IMR-90 (cell line): ENCODE data around the gene CLDN24. TPM values are rescaled to one million over a fixed set of nuclear protein-coding genes. Genes with fewer than 3 reads are reported as not detected.

ENCODE experiments used
- ATAC-seq: fragments of 200-7000 bp; cut with Tn5 transposase; 2 replicates; pipeline ENCODE4 v1.9.1; 2020; ENCODE audit warnings: low read depth, mild to moderate bottlenecking, moderate library complexity
- BruUV-seq: library from RNA; stranded (reverse); fragments of 400-500 nt; replicated peaks from 2 replicates; lab custom pipeline; 2021; lab: Mats Ljungman, UMichigan
- CTCF ChIA-PET: fragments of 300-600 bp; formaldehyde crosslinking; extraction: SDS; loops from one replicate; lab custom pipeline; 2021; ENCODE audit warnings: antibody characterized with exemption; lab: Yijun Ruan, JAX
- POLR2A ChIA-PET: fragments of 300-600 bp; sonication (Branson Sonifier 250); formaldehyde crosslinking; loops from one replicate; lab custom pipeline; 2022; ENCODE audit warnings: antibody characterized with exemption; ENCODE audit not compliant: unreplicated experiment; lab: Charles Lee
- DNase-seq: peaks from one replicate; pipeline ENCODE4 v3.0.0; 2013
- H2AFZ ChIP-seq: replicated peaks from 2 replicates; pipeline ENCODE3; 2013; ENCODE audit warnings: low read length, mild to moderate bottlenecking; ENCODE audit not compliant: poor library complexity
- H2AK5ac ChIP-seq: 2 replicates; pipeline ENCODE4 v1.6.1; 2013; ENCODE audit warnings: low read depth, low read length, inconsistent platforms
- H2AK9ac ChIP-seq: replicated peaks from 2 replicates; pipeline ENCODE3; 2013; ENCODE audit warnings: mild to moderate bottlenecking, low read depth, low read length, moderate library complexity; ENCODE audit not compliant: poor library complexity
- H2BK120ac ChIP-seq: 2 replicates; pipeline ENCODE4 v1.6.1; 2013; ENCODE audit warnings: low read depth, low read length, inconsistent platforms
- H2BK15ac ChIP-seq: 3 replicates; pipeline ENCODE4 v1.6.1; 2013; ENCODE audit warnings: low read depth, low read length, inconsistent platforms
- H2BK20ac ChIP-seq: 2 replicates; pipeline ENCODE4 v1.6.1; 2013; ENCODE audit warnings: low read depth, mild to moderate bottlenecking, inconsistent platforms, low read length, moderate library complexity
- H2BK5ac ChIP-seq: 2 replicates; pipeline ENCODE4 v1.6.1; 2013; ENCODE audit warnings: mild to moderate bottlenecking, low read depth, low read length, inconsistent platforms; ENCODE audit not compliant: poor library complexity, severe bottlenecking
- H3K14ac ChIP-seq: replicated peaks from 2 replicates; pipeline ENCODE4 v1.6.1; 2013; ENCODE audit warnings: low read depth, low read length, inconsistent platforms
- H3K18ac ChIP-seq: 2 replicates; pipeline ENCODE4 v1.6.1; 2013; ENCODE audit warnings: low read depth, low read length, control low read depth
- H3K23ac ChIP-seq: 2 replicates; pipeline ENCODE4 v1.6.1; 2013; ENCODE audit warnings: low read depth, low read length, inconsistent platforms
- H3K27ac ChIP-seq: 2 replicates; pipeline ENCODE4 v1.5.1; 2013; ENCODE audit warnings: mild to moderate bottlenecking, control low read depth, low read length; ENCODE audit not compliant: insufficient read depth
- H3K27me3 ChIP-seq: 2 replicates; pipeline ENCODE4 v1.6.1; 2013; ENCODE audit warnings: low read length; ENCODE audit not compliant: control insufficient read depth, insufficient read depth
- H3K36me3 ChIP-seq: 2 replicates; pipeline ENCODE4 v1.6.1; 2013; ENCODE audit warnings: low read length, mixed read lengths; ENCODE audit not compliant: control insufficient read depth, insufficient read depth
- H3K4ac ChIP-seq: 2 replicates; pipeline ENCODE4 v1.6.1; 2013; ENCODE audit warnings: low read depth, low read length, inconsistent platforms
- H3K4me1 ChIP-seq: 2 replicates; pipeline ENCODE4 v1.6.1; 2013; ENCODE audit warnings: low read length, mixed read lengths; ENCODE audit not compliant: control insufficient read depth, insufficient read depth
- H3K4me2 ChIP-seq: 2 replicates; pipeline ENCODE4 v1.6.1; 2013; ENCODE audit warnings: low read depth, mild to moderate bottlenecking, control low read depth, low read length, moderate library complexity
- H3K4me3 ChIP-seq: 2 replicates; pipeline ENCODE4 v1.5.1; 2013; ENCODE audit warnings: low read depth, mild to moderate bottlenecking, control low read depth, low read length, moderate library complexity; ENCODE audit not compliant: insufficient read depth
- H3K56ac ChIP-seq: 2 replicates; pipeline ENCODE4 v1.6.1; 2013; ENCODE audit warnings: low read length, inconsistent platforms; ENCODE audit not compliant: insufficient read depth; ENCODE audit errors: extremely low read depth
- H3K79me1 ChIP-seq, 2 experiments: 2 replicates each; pipeline ENCODE4 v1.6.1; 2013; ENCODE audit warnings: low read length in 2 of 2, inconsistent platforms in 1 of 2, low read depth in 1 of 2
- H3K9ac ChIP-seq: 2 replicates; pipeline ENCODE4 v1.6.1; 2013; ENCODE audit warnings: low read depth, low read length, control low read depth
- H3K9me1 ChIP-seq: 2 replicates; pipeline ENCODE4 v1.6.1; 2013; ENCODE audit warnings: low read length, inconsistent platforms; ENCODE audit not compliant: insufficient read depth
- H3K9me3 ChIP-seq: 2 replicates; pipeline ENCODE4 v1.6.1; 2013; ENCODE audit warnings: low read length; ENCODE audit not compliant: control insufficient read depth, insufficient read depth
- H4K20me1 ChIP-seq: 2 replicates; pipeline ENCODE4 v1.6.1; 2013; ENCODE audit warnings: low read length, inconsistent platforms; ENCODE audit not compliant: insufficient read depth
- H4K5ac ChIP-seq: 2 replicates; pipeline ENCODE4 v1.6.1; 2013; ENCODE audit warnings: mild to moderate bottlenecking, low read depth, low read length, control low read depth
- H4K8ac ChIP-seq, 2 experiments: 2 replicates each; pipeline ENCODE4 v1.6.1; 2013; ENCODE audit warnings: low read depth in 2 of 2, low read length in 2 of 2, control low read depth in 1 of 2, inconsistent platforms in 1 of 2
- H4K91ac ChIP-seq: 2 replicates; pipeline ENCODE4 v1.6.1; 2013; ENCODE audit warnings: low read depth, low read length, inconsistent platforms; ENCODE audit not compliant: insufficient read depth
- BHLHE40 ChIP-seq: fragments of 150-350 bp; IDR thresholded peaks from 2 replicates; pipeline ENCODE4 v1.6.1; 2016; ENCODE audit warnings: mild to moderate bottlenecking, low read depth, low read length
- CEBPB ChIP-seq: IDR thresholded peaks from 2 replicates; pipeline ENCODE4 v1.6.1; 2012; ENCODE audit warnings: low read depth, low read length, improper control_type of control experiment
- CHD1 ChIP-seq: IDR thresholded peaks from 2 replicates; pipeline ENCODE4 v1.6.1; 2012; ENCODE audit warnings: low read depth, low read length, improper control_type of control experiment
- CTCF ChIP-seq: conservative IDR thresholded peaks from 2 replicates; pipeline ENCODE4 v1.5.1; 2012; ENCODE audit warnings: mild to moderate bottlenecking, low read depth, low read length, improper control_type of control experiment
- ELK1 ChIP-seq: fragments of 150-350 bp; IDR thresholded peaks from 2 replicates; pipeline ENCODE4 v1.6.1; 2016; ENCODE audit warnings: low read depth, mild to moderate bottlenecking, low read length, moderate library complexity, borderline replicate concordance
- FOS ChIP-seq: fragments of 150-350 bp; IDR thresholded peaks from 2 replicates; pipeline ENCODE4 v1.6.1; 2016; ENCODE audit warnings: low read depth, low read length
- MAFK ChIP-seq: IDR thresholded peaks from 2 replicates; pipeline ENCODE4 v1.6.1; 2012; ENCODE audit warnings: low read depth, low read length, improper control_type of control experiment
- MAZ ChIP-seq: IDR thresholded peaks from 2 replicates; pipeline ENCODE4 v1.6.1; 2012; ENCODE audit warnings: low read depth, mild to moderate bottlenecking, low read length, improper control_type of control experiment, moderate library complexity, borderline replicate concordance
- MXI1 ChIP-seq: IDR thresholded peaks from 2 replicates; pipeline ENCODE4 v1.6.1; 2012; ENCODE audit warnings: low read depth, mild to moderate bottlenecking, low read length, moderate library complexity, borderline replicate concordance
- NFE2L2 ChIP-seq: fragments of 150-350 bp; IDR thresholded peaks from 2 replicates; pipeline ENCODE4 v1.6.1; 2016; ENCODE audit warnings: low read depth, mild to moderate bottlenecking, low read length
- POLR2A ChIP-seq: IDR thresholded peaks from 2 replicates; pipeline ENCODE4 v1.6.1; 2012; ENCODE audit warnings: mild to moderate bottlenecking, low read depth, low read length
- RAD21 ChIP-seq: IDR thresholded peaks from 2 replicates; pipeline ENCODE4 v1.6.1; 2012; ENCODE audit warnings: low read length, improper control_type of control experiment
- RCOR1 ChIP-seq: IDR thresholded peaks from 2 replicates; pipeline ENCODE4 v1.6.1; 2012; ENCODE audit warnings: mild to moderate bottlenecking, low read length, improper control_type of control experiment; ENCODE audit not compliant: insufficient replicate concordance
- RFX5 ChIP-seq: IDR thresholded peaks from 2 replicates; pipeline ENCODE4 v1.8.0; 2012; ENCODE audit warnings: low read depth, mild to moderate bottlenecking, low read length, moderate library complexity
- SMC3 ChIP-seq: fragments of 150-350 bp; IDR thresholded peaks from 2 replicates; pipeline ENCODE4 v1.6.1; 2016; ENCODE audit warnings: low read depth, mild to moderate bottlenecking, antibody characterized with exemption, low read length, moderate library complexity
- WGBS, 2 experiments: methylation state at CpG; one replicate each; pipeline versions ENCODE4 v1.1.5 to v1.1.7; 2013; ENCODE audit warnings: missing lambda C conversion rate in 2 of 2; ENCODE audit not compliant: insufficient read length in 1 of 2; ENCODE audit errors: extremely low coverage in 2 of 2; 5-methylcytosine and 5-hydroxymethylcytosine counted together
- dilution Hi-C: fragments of 300-500 bp; cut with HindIII; formaldehyde crosslinking; loops from one replicate; pipeline ENCODE4 v1.14.3; 2018; ENCODE audit warnings: low sequenced_read_pairs; ENCODE audit not compliant: unreplicated experiment
- in situ Hi-C: fragments of 300-500 bp; cut with MboI; formaldehyde crosslinking; loops from 3 replicates; pipeline ENCODE4 v1.14.3; 2019; ENCODE audit warnings: low sequenced_read_pairs, inconsistent platforms, mixed read lengths
- intact Hi-C: fragments of 100-400 bp; cut with micrococcal nuclease; formaldehyde crosslinking; loops from 2 replicates; pipeline ENCODE4 v1.10.0; 2022
- polyA plus RNA-seq, 3 experiments: library from polyadenylated mRNA; depleted of rRNA; stranded (reverse); fragments of >200 nt; gene quantifications; 2 replicates each; pipeline ENCODE4 v1.2.3, GENCODE V29; 2012; ENCODE audit warnings: low replicate concordance in 1 of 3
- total RNA-seq: library from RNA; depleted of rRNA; stranded (reverse); fragments of >200 nt; gene quantifications from 2 replicates; pipeline ENCODE4 v1.2.3, GENCODE V29; 2012

CLDN24 gene
- total and polyA plus RNA-seq, 2 of the 4 experiments (the other 2 are of a cell fraction) = not detected

GRCh38 chr4:183286590-183287308 is 35.5 kb downstream of the CLDN24 start:
- Histone ChIP-seq H3K9me1 (peaks cover 24% of the 10 kb centered on the region), H4K20me1 (peaks cover 4% of the 10 kb centered on the region; the same call in 1 of the 2 replicates), H2BK5ac (peak overlapping the region; percentile 20), H4K5ac (no peak overlapping the region), H3K23ac (no peak overlapping the region), H4K8ac (no peak overlapping the region), H3K4me1 (peaks cover 13% of the 10 kb centered on the region), H3K79me1 (peaks cover 0 to 19% of the 10 kb centered on the region in 2 experiments; a peak in 2 of 4 replicates), H2BK15ac (0 out of 3 replicates have a peak overlapping the region, but pooled peaks have one; percentile 10), H3K9me3 (no peaks in the 10 kb centered on the region), H2AK9ac (peak overlapping the region; percentile 40), H3K9ac (no peak overlapping the region), H2BK120ac (no peak overlapping the region), H3K4me3 (no peak overlapping the region), H2BK20ac (no peak overlapping the region), H4K91ac (no peak overlapping the region; the same call in 1 of the 2 replicates), H3K4me2 (no peak overlapping the region), H3K27me3 (no peaks in the 10 kb centered on the region), H3K56ac (no peak overlapping the region), H2AFZ (no peak overlapping the region), H3K18ac (no peak overlapping the region), H2AK5ac (peak overlapping the region; percentile 60; the same call in 1 of the 2 replicates), H3K14ac (no peak overlapping the region), H3K4ac (no peak overlapping the region), H3K36me3 (peaks cover 45% of the 10 kb centered on the region), H3K27ac (no peak overlapping the region)
- ATAC-seq (no peak), DNase-seq (no peak)
- ChIA-PET POLR2A (no interaction called here), CTCF (no interaction called here)
- BruUV-seq = no TSS peak
- WGBS, 2 experiments = 100% methylated on average over 4 of the region's 11 CpGs; no CpG with 5 or more reads in 1 of the 2 experiments
- in situ Hi-C loops = no loop called here
- dilution Hi-C loops = no loop called here
- intact Hi-C loops = no loop called here
- TF ChIP-seq SMC3 (no peak), RCOR1 (no peak), MXI1 (no peak), POLR2A (no peak), RFX5 (no peak), CHD1 (no peak), BHLHE40 (no peak), CEBPB (no peak), MAZ (no peak), MAFK (no peak), CTCF (no peak), RAD21 (no peak), NFE2L2 (no peak), ELK1 (no peak), FOS (no peak)
